Neutrophil (primary cell): ENCODE measurements around the gene PROCA1.

ENCODE experiments used
- H3K27ac ChIP-seq: fragments of 200-600 bp; sonication (generic); 2 replicates; pipeline ENCODE4 v1.5.1; 2016; ENCODE audit warnings: mild to moderate bottlenecking, moderate library complexity
- H3K27me3 ChIP-seq: fragments of 200-600 bp; sonication (generic); 2 replicates; pipeline ENCODE4 v1.6.0; 2016; ENCODE audit warnings: mild to moderate bottlenecking
- H3K36me3 ChIP-seq: fragments of 200-600 bp; sonication (generic); 2 replicates; pipeline ENCODE4 v1.5.1; 2017
- H3K4me1 ChIP-seq, 2 experiments: fragments of 200-600 bp in 1 of 2; sonication (generic) in 1 of 2; 1 replicate in 1 of 2; 2 replicates in 1 of 2; pipeline versions ENCODE4 v1.5.1 to v1.6.1; 2013 to 2016; ENCODE audit warnings: low read depth in 1 of 2, low read length in 1 of 2, mild to moderate bottlenecking in 1 of 2, moderate library complexity in 1 of 2; ENCODE audit not compliant: control insufficient read depth in 1 of 2, insufficient read depth in 1 of 2
- H3K4me3 ChIP-seq, 2 experiments: fragments of 200-600 bp in 1 of 2; sonication (generic) in 1 of 2; 1 replicate in 1 of 2; 2 replicates in 1 of 2; pipeline ENCODE4 v1.5.1; 2013 to 2016; ENCODE audit warnings: low read depth in 1 of 2, low read length in 1 of 2, mild to moderate bottlenecking in 1 of 2, moderate library complexity in 1 of 2
- H3K9me3 ChIP-seq: fragments of 200-600 bp; sonication (generic); 2 replicates; pipeline ENCODE4 v1.5.1; 2016
- TF ChIP-seq, protein P1 (sequence below): fragments of 200-600 bp; sonication (generic); IDR thresholded peaks from 2 replicates; pipeline ENCODE4 v1.5.1; 2016; ENCODE audit warnings: antibody characterized with exemption

Gene PROCA1

DNA sequence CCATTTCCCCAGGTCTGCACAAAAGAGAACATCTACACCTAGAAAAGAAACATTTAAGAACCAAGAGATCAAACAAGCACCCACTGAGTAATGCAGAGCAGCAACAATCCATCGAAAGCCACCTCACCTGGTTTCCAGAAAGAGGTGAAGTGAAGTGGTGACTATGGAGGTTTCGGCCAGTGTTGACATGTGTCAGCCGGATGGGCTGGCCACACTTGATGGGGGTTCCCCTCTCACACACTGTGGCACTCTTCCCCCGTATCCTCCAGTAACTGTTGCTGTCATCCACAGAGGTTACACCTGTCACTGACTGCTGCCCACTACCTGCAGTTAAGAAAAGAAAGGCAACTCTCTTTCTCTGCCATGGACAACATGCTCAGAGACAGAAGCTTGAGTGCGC lies 56.5 kb downstream of the PROCA1 start:
- no peak overlapping the region for H3K27ac ChIP-seq
- no peaks in the 10 kb centered on the region for H3K9me3 ChIP-seq
- TF ChIP-seq, protein P1, sequence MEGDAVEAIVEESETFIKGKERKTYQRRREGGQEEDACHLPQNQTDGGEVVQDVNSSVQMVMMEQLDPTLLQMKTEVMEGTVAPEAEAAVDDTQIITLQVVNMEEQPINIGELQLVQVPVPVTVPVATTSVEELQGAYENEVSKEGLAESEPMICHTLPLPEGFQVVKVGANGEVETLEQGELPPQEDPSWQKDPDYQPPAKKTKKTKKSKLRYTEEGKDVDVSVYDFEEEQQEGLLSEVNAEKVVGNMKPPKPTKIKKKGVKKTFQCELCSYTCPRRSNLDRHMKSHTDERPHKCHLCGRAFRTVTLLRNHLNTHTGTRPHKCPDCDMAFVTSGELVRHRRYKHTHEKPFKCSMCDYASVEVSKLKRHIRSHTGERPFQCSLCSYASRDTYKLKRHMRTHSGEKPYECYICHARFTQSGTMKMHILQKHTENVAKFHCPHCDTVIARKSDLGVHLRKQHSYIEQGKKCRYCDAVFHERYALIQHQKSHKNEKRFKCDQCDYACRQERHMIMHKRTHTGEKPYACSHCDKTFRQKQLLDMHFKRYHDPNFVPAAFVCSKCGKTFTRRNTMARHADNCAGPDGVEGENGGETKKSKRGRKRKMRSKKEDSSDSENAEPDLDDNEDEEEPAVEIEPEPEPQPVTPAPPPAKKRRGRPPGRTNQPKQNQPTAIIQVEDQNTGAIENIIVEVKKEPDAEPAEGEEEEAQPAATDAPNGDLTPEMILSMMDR: no peak
- H3K4me1 ChIP-seq: peaks cover 0 to under 1% of the 10 kb centered on the region in 2 experiments
- H3K27me3 ChIP-seq: no peaks in the 10 kb centered on the region
- peaks cover 84% of the 10 kb centered on the region for H3K36me3 ChIP-seq
- H3K4me3 ChIP-seq: no peak overlapping the region
